Lung (tissue), 12 donors: ENCODE data around the gene ROR1. TPM values are rescaled to one million over a fixed set of nuclear protein-coding genes. Genes with fewer than 3 reads are reported as not detected.
A peak's percentile ranks its signal among the peaks of the same experiment; 100 is the strongest.

Experiments
- ATAC-seq: fragments of 200-7000 bp; cut with Tn5 transposase; one replicate; pipeline ENCODE4 v1.9.1; 2020; ENCODE audit warnings: moderate number of reproducible peaks; ENCODE audit not compliant: insufficient read depth, low FRiP score
- DNase-seq, 3 donors: peaks; one replicate each; pipeline ENCODE4 v3.0.0-alpha.2; 2013 to 2017
- H3K27ac ChIP-seq, 2 donors: one replicate each; pipeline ENCODE4 v1.5.1; 2013; ENCODE audit warnings: mild to moderate bottlenecking in 2 of 2, moderate library complexity in 2 of 2, control low read depth in 1 of 2, inconsistent platforms in 1 of 2, low read depth in 1 of 2, low read length in 1 of 2
- H3K27me3 ChIP-seq, 3 donors: one replicate each; pipeline ENCODE4 v1.5.1; 2013; ENCODE audit warnings: low read length in 2 of 3; ENCODE audit not compliant: control insufficient read depth in 3 of 3, insufficient read depth in 3 of 3
- H3K36me3 ChIP-seq, 4 donors: one replicate each; pipeline ENCODE4 v1.5.1; 2013; ENCODE audit warnings: low read length in 4 of 4, mild to moderate bottlenecking in 1 of 4, moderate library complexity in 1 of 4; ENCODE audit not compliant: control insufficient read depth in 4 of 4, insufficient read depth in 4 of 4
- H3K4me1 ChIP-seq, 5 donors: one replicate each; pipeline ENCODE4 v1.5.1; 2013; ENCODE audit warnings: low read length in 5 of 5, mild to moderate bottlenecking in 2 of 5, moderate library complexity in 1 of 5; ENCODE audit not compliant: control insufficient read depth in 5 of 5, insufficient read depth in 5 of 5
- H3K4me3 ChIP-seq: one replicate; pipeline ENCODE4 v1.5.1; 2013; ENCODE audit warnings: mild to moderate bottlenecking, control low read depth, moderate library complexity
- H3K9ac ChIP-seq, 2 donors: one replicate each; pipeline ENCODE4 v1.5.1; 2013; ENCODE audit warnings: low read length in 2 of 2, control low read depth in 1 of 2; ENCODE audit not compliant: insufficient read depth in 1 of 2
- H3K9me3 ChIP-seq, 4 donors: one replicate each; pipeline ENCODE4 v1.5.1; 2013; ENCODE audit warnings: low read length in 3 of 4, mild to moderate bottlenecking in 1 of 4, moderate library complexity in 1 of 4; ENCODE audit not compliant: control insufficient read depth in 4 of 4, insufficient read depth in 3 of 4
- WGBS, 2 donors: extraction: QIAGEN DNeasy Blood & Tissue Kit; methylation state at CpG; one replicate each; pipeline ENCODE4 v1.1.7; 2013; 5-methylcytosine and 5-hydroxymethylcytosine counted together
- polyA plus RNA-seq, 2 donors: library from polyadenylated mRNA; stranded (reverse); fragments of 200-250 nt; gene quantifications; one replicate each; pipeline ENCODE4 v1.2.1, GENCODE V29; 2013
- total RNA-seq, 2 donors: library from RNA; depleted of rRNA in 1 of 2; stranded (reverse); fragments of >200 nt in 1 of 2; gene quantifications; one replicate each; pipeline ENCODE4 v1.2.1, GENCODE V29; 2014 to 2021
- TF ChIP-seq, protein P1 (sequence below): IDR thresholded peaks from 2 replicates; pipeline ENCODE4 v1.5.1; 2012; ENCODE audit warnings: mild to moderate bottlenecking; ENCODE audit errors: control extremely low read depth, extremely low read depth
- donor health status: control.
- donor health status: control.
- donor health status: Bipolar disorder and iron deficiency.
- donor health status: healthy.
- donor health status: DM: yes; HTN: yes; CAD: no.

The ROR1 gene
- total and polyA plus RNA-seq, 4 donors = 2.9 to 47.0 (median 14.0) TPM

DNA sequence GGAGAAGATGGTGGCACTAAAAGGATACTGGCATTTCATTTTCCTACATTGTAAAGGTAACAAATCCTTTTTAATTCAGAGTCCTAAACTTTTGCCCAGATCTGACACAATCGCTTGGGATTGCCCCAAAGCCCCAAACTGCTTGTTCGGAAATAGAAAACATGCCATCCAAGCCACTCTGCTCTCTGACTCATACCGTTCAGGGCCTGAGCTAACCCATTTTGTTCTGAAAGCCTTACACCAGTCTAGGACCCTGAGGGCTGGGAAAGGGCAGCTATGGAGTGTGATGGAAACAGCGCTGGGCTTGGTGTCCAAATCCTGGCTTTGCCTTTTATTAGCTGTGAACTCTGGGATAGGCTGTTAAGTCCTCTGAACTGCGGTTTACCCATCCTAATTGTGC, 270.2 kb downstream of the ROR1 start:
- 89 to 91% methylated on average over 5 of the region's 5 CpGs for WGBS, 2 donors
- DNase-seq = no peak
- H3K4me1 ChIP-seq = peaks cover 3 to 42% (median 20%) of the 10 kb centered on the region in 5 donors
- no peaks in the 10 kb centered on the region for H3K27me3 ChIP-seq
- H3K36me3 ChIP-seq = no peaks in the 10 kb centered on the region
- no peak overlapping the region for H3K9ac ChIP-seq
- no peak overlapping the region for H3K27ac ChIP-seq
- TF ChIP-seq, protein P1, sequence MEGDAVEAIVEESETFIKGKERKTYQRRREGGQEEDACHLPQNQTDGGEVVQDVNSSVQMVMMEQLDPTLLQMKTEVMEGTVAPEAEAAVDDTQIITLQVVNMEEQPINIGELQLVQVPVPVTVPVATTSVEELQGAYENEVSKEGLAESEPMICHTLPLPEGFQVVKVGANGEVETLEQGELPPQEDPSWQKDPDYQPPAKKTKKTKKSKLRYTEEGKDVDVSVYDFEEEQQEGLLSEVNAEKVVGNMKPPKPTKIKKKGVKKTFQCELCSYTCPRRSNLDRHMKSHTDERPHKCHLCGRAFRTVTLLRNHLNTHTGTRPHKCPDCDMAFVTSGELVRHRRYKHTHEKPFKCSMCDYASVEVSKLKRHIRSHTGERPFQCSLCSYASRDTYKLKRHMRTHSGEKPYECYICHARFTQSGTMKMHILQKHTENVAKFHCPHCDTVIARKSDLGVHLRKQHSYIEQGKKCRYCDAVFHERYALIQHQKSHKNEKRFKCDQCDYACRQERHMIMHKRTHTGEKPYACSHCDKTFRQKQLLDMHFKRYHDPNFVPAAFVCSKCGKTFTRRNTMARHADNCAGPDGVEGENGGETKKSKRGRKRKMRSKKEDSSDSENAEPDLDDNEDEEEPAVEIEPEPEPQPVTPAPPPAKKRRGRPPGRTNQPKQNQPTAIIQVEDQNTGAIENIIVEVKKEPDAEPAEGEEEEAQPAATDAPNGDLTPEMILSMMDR = no peak
- no peaks in the 10 kb centered on the region for H3K9me3 ChIP-seq
- no peak for ATAC-seq
- H3K4me3 ChIP-seq = no peak overlapping the region

DNA sequence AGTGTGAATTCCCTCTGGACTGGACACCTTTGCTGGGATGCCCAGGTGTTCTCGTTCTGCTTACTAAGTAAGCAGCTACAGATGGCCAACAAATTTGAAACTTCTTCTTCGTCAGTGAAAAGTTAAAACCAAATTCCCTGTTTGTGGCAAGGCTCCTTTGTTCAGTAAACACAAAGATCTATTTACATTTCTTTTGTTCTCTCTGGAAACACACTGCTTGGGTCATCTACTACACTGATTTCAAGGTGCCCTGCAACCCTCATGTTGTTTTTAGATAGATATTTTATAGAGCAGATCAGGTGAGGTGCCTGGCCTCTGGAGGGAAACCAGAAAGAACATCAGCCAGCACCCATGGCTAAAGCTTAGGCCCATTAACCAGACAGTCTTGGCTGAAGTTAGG, 272.4 kb downstream of the ROR1 start:
- Histone ChIP-seq H3K27ac (no peak overlapping the region), H3K36me3 (peaks cover 0 to 6% (median 5%) of the 10 kb centered on the region in 4 donors), H3K4me3 (no peak overlapping the region), H3K4me1 (peaks cover 2 to 27% (median 12%) of the 10 kb centered on the region in 5 donors), H3K9me3 (no peaks in the 10 kb centered on the region), H3K27me3 (no peaks in the 10 kb centered on the region), H3K9ac (no peak overlapping the region)
- DNase-seq = no peak
- ATAC-seq = no peak
- 86 to 93% methylated on average over 2 of the region's 2 CpGs for WGBS, 2 donors
- TF ChIP-seq, protein P1 = no peak

DNA sequence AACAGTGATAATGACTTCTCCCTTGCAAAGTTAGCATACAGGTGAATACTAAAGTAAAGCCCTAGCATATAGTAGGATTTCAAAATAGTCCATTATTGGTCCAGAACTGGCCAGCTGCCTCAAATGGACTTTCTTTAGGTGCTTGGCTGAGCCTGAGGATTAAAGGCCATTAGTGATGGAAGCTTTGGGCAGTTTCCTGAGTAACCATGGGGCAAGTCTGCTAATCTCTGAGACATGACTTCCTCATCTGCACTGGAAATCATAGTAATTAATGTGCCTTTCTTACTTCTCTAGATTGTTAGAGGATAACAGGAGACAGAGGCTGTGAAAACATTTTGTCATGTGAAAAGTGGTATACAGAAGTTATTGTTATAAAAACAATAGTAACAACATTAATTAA, 273.1 kb downstream of the ROR1 start:
- no peak overlapping the region for H3K9ac ChIP-seq
- DNase-seq = no peak
- H3K27me3 ChIP-seq = no peaks in the 10 kb centered on the region
- no peak for ATAC-seq
- H3K4me3 ChIP-seq = no peak overlapping the region
- no peak overlapping the region for H3K27ac ChIP-seq
- no peaks in the 10 kb centered on the region for H3K9me3 ChIP-seq
- TF ChIP-seq, protein P1 = no peak
- peaks cover 0 to 10% (median 5%) of the 10 kb centered on the region in 4 donors for H3K36me3 ChIP-seq
- H3K4me1 ChIP-seq = peaks cover 2 to 26% (median 10%) of the 10 kb centered on the region in 5 donors

DNA sequence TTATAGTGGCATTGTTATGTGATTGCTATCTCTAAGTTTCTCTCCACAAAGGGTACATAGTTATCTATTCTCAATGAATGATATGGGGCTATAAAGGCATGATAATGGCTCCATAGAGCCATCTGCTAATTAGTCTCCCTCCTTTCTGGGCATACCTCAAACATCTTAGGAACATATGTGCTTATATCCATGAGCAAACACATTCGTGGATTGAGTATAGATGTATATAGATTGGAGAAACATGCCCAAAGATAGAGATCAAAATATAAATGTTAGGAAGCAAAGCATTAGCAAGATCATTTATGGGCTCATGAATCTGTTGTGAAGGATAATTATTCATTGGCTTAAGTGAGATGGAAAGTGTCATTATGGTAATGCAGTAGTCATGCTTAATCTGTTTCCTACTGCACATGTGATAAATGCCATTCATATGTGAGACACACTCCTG, 273.8 kb downstream of the ROR1 start:
- WGBS, 2 donors = 77 to 86% methylated on average over 1 of the region's 1 CpG
- H3K27me3 ChIP-seq = no peaks in the 10 kb centered on the region
- TF ChIP-seq, protein P1 = no peak
- peaks cover 0 to 22% (median 5%) of the 10 kb centered on the region in 5 donors for H3K4me1 ChIP-seq
- no peak for ATAC-seq
- H3K36me3 ChIP-seq = peaks cover 0 to 11% (median 5%) of the 10 kb centered on the region in 4 donors
- H3K4me3 ChIP-seq = no peak overlapping the region
- peak overlapping the region in 1 of 2 donors; percentile 9 for H3K27ac ChIP-seq
- H3K9ac ChIP-seq = no peak overlapping the region
- H3K9me3 ChIP-seq = no peaks in the 10 kb centered on the region
- DNase-seq = no peak
